ENCODE results near the gene TFB2M. TPM values are rescaled to one million over a fixed set of nuclear protein-coding genes. Genes with fewer than 3 reads are reported as not detected.

Gene TFB2M
- polyA plus RNA-seq, 1 donor (not counting 4 experiments of a cell fraction or from before 2014, with no cell fraction given): 28.6 TPM

DNA sequence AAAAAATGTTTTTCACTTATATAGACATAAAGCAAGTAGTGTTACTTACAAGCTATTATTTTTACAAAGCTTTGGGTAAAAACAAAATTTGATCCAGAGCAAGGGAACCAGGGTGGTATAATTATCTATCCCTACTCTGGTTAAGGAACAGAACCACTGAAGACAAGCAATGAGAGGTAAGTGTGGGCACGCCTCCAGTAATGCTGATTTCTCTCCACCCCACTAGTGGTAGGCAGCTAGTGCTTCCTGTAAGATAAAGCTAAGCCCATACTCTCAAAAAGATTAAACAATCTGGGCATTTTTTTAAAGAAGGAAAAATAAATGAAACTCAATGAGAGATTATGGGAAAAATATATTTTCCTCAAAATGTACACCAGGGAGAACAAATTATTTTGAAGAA lies 22.1 kb downstream of the TFB2M start:
- H3K4me2 ChIP-seq (ENCODE audit: control insufficient read depth, extremely low read depth, insufficient read depth, low read depth, low read length): no peak overlapping the region
- H4K20me1 ChIP-seq (ENCODE audit: control insufficient read depth, extremely low read depth, insufficient read depth, low read length): no peaks in the 10 kb centered on the region
- H2AFZ ChIP-seq (ENCODE audit: control insufficient read depth, low read length): no peak overlapping the region
- H3K79me2 ChIP-seq (ENCODE audit: control insufficient read depth, insufficient read depth, low read length): no peaks in the 10 kb centered on the region
- DNase-seq (ENCODE audit: low read depth, low spot score) (no peak), FAIRE-seq (no peak)
- dilution Hi-C loops (cut with MboI; ENCODE audit: extremely low pct_ligation_motif_present, low sequenced_read_pairs): no loop called here
- H3K9me3 ChIP-seq (ENCODE audit: control insufficient read depth, low read depth, low read length): no peaks in the 10 kb centered on the region
- H3K9me1 ChIP-seq (ENCODE audit: control insufficient read depth, extremely low read depth, insufficient read depth, low read length): no peaks in the 10 kb centered on the region
- peaks cover 4 to 11% of the 10 kb centered on the region in 2 experiments for H3K36me3 ChIP-seq (ENCODE audit: control insufficient read depth in 2 of 2, extremely low read depth in 1 of 2, insufficient read depth in 2 of 2, low read length in 2 of 2)
- no peaks in the 10 kb centered on the region for H3K27me3 ChIP-seq (ENCODE audit: control insufficient read depth, extremely low read depth, insufficient read depth, low read length)
- H3K4me1 ChIP-seq (ENCODE audit: control insufficient read depth, extremely low read depth, insufficient read depth, low read length): no peaks in the 10 kb centered on the region
- H3K9ac ChIP-seq (ENCODE audit: control insufficient read depth, extremely low read depth, insufficient read depth, low read length): no peak overlapping the region
- H3K4me3 ChIP-seq (ENCODE audit: control insufficient read depth in 2 of 3, extremely low read depth in 1 of 3, insufficient read depth in 2 of 3, low read depth in 1 of 3, low read length in 3 of 3): no peak overlapping the region
- TF ChIP-seq, protein P1, sequence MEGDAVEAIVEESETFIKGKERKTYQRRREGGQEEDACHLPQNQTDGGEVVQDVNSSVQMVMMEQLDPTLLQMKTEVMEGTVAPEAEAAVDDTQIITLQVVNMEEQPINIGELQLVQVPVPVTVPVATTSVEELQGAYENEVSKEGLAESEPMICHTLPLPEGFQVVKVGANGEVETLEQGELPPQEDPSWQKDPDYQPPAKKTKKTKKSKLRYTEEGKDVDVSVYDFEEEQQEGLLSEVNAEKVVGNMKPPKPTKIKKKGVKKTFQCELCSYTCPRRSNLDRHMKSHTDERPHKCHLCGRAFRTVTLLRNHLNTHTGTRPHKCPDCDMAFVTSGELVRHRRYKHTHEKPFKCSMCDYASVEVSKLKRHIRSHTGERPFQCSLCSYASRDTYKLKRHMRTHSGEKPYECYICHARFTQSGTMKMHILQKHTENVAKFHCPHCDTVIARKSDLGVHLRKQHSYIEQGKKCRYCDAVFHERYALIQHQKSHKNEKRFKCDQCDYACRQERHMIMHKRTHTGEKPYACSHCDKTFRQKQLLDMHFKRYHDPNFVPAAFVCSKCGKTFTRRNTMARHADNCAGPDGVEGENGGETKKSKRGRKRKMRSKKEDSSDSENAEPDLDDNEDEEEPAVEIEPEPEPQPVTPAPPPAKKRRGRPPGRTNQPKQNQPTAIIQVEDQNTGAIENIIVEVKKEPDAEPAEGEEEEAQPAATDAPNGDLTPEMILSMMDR (optimal IDR thresholded peaks at IDR 0.05 in 1 of 3, IDR thresholded peaks at IDR 0.05 in 1 of 3, conservative IDR thresholded peaks at IDR 0.05 in 1 of 3; ENCODE audit: extremely low read depth in 1 of 3, insufficient read depth in 2 of 3, low read length in 3 of 3): no peak
- no peak overlapping the region for H3K27ac ChIP-seq (ENCODE audit: control insufficient read depth, insufficient read depth, low read length)

DNA sequence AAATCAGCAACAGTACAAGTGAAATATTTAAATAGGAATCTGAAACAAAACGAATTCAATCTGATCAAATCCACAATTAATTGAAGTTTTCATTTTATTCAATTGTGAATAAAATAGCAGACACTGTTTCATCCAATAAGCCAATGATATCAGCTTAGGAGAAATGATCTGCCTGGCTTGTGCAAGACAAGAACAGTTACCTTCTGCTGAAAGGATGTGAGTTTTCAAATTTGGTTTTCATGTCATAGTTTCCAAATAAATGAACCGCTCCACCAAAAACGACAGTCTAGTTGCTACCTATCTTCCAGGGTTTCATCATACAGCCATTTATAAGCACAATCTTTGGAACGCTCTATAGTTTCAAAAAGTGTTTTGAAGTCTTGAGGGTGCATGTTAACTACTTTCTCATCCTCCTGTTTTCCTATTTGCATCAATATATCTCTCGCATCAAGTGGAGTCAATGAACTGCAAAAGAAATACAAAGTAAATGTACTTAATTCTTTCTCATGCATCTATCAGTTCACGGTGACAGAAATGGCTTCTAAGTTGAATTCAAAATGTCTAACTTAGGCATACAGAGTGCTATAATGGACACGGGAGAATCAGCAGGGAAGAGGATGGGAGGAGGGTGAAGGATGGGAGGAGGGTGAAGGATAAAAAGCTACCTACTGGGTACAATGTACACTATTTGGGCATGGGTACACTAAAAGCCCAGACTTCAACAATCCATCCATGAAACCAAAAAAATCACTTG lies 25.1 kb downstream of the TFB2M start:
- FAIRE-seq (no peak), DNase-seq (ENCODE audit: low read depth, low spot score) (no peak)
- H3K4me2 ChIP-seq (ENCODE audit: control insufficient read depth, extremely low read depth, insufficient read depth, low read depth, low read length): no peak overlapping the region
- TF ChIP-seq, protein P1 (optimal IDR thresholded peaks at IDR 0.05 in 1 of 3, IDR thresholded peaks at IDR 0.05 in 1 of 3, conservative IDR thresholded peaks at IDR 0.05 in 1 of 3; ENCODE audit: extremely low read depth in 1 of 3, insufficient read depth in 2 of 3, low read length in 3 of 3): no peak
- TF ChIP-seq EZH2 (IDR thresholded peaks at IDR 0.05; ENCODE audit: low read length): no peak
- no peaks in the 10 kb centered on the region for H3K9me1 ChIP-seq (ENCODE audit: control insufficient read depth, extremely low read depth, insufficient read depth, low read length)
- no peaks in the 10 kb centered on the region for H3K27me3 ChIP-seq (ENCODE audit: control insufficient read depth, extremely low read depth, insufficient read depth, low read length)
- H4K20me1 ChIP-seq (ENCODE audit: control insufficient read depth, extremely low read depth, insufficient read depth, low read length): no peaks in the 10 kb centered on the region
- no peak overlapping the region for H3K4me3 ChIP-seq (ENCODE audit: control insufficient read depth in 2 of 3, extremely low read depth in 1 of 3, insufficient read depth in 2 of 3, low read depth in 1 of 3, low read length in 3 of 3)
- no peak overlapping the region for H2AFZ ChIP-seq (ENCODE audit: control insufficient read depth, low read length)
- no peaks in the 10 kb centered on the region for H3K79me2 ChIP-seq (ENCODE audit: control insufficient read depth, insufficient read depth, low read length)
- H3K4me1 ChIP-seq (ENCODE audit: control insufficient read depth, extremely low read depth, insufficient read depth, low read length): no peaks in the 10 kb centered on the region
- H3K9me3 ChIP-seq (ENCODE audit: control insufficient read depth, low read depth, low read length): no peaks in the 10 kb centered on the region
- H3K36me3 ChIP-seq (ENCODE audit: control insufficient read depth in 2 of 2, extremely low read depth in 1 of 2, insufficient read depth in 2 of 2, low read length in 2 of 2): peaks cover 4 to 14% of the 10 kb centered on the region in 2 experiments
- no peak overlapping the region for H3K9ac ChIP-seq (ENCODE audit: control insufficient read depth, extremely low read depth, insufficient read depth, low read length)
- H3K27ac ChIP-seq (ENCODE audit: control insufficient read depth, insufficient read depth, low read length): no peak overlapping the region
- dilution Hi-C loops (cut with MboI; ENCODE audit: extremely low pct_ligation_motif_present, low sequenced_read_pairs): no loop called here
